Stimulated activated naive CD8-positive, alpha-beta T cell treated with anti-CD3 and anti-CD28 coated beads, Interleukin-15, Interleukin-2, amounts not matched to agents 100 ng/mL and 50 ng/mL, for 24 hours (primary cell): ENCODE results near the gene MYO6.
"Not testable (repeated sequence)": the region's sequence is repeated elsewhere in the genome, so short reads cannot be mapped to it uniquely, and the experiment has no call there.

Experiments used
- H3K27ac Mint-ChIP-seq: one replicate; pipeline ENCODE4 v1.8.0; 2021; ENCODE audit warnings: mild to moderate bottlenecking, mixed read lengths
- H3K27me3 Mint-ChIP-seq: one replicate; pipeline ENCODE4 v1.8.0; 2021; ENCODE audit warnings: mixed read lengths
- H3K36me3 Mint-ChIP-seq: one replicate; pipeline ENCODE4 v1.8.0; 2021; ENCODE audit warnings: low read depth, mixed read lengths
- H3K4me1 Mint-ChIP-seq: one replicate; pipeline ENCODE4 v1.8.0; 2021; ENCODE audit warnings: low read depth, mixed read lengths
- H3K4me3 Mint-ChIP-seq: one replicate; pipeline ENCODE4 v1.8.0; 2021; ENCODE audit warnings: mild to moderate bottlenecking, mixed read lengths
- H3K9me3 Mint-ChIP-seq: one replicate; pipeline ENCODE4 v1.8.0; 2021; ENCODE audit warnings: mixed read lengths

MYO6 gene

GRCh38 chr6:75870389-75870788 is 121.3 kb downstream of the MYO6 start:
- no peaks in the 10 kb centered on the region for H3K4me1 Mint-ChIP-seq
- no peaks in the 10 kb centered on the region for H3K36me3 Mint-ChIP-seq
- no peak overlapping the region for H3K4me3 Mint-ChIP-seq
- H3K27me3 Mint-ChIP-seq: no peaks in the 10 kb centered on the region
- H3K27ac Mint-ChIP-seq: no peak overlapping the region
- no peaks in the 10 kb centered on the region for H3K9me3 Mint-ChIP-seq

- no peak overlapping the region for H3K27ac Mint-ChIP-seq
- no peak overlapping the region for H3K4me3 Mint-ChIP-seq
- H3K4me1 Mint-ChIP-seq: no peaks in the 10 kb centered on the region
- H3K36me3 Mint-ChIP-seq: no peaks in the 10 kb centered on the region
- H3K9me3 Mint-ChIP-seq: no peaks in the 10 kb centered on the region
- H3K27me3 Mint-ChIP-seq: no peaks in the 10 kb centered on the region
Measured at GRCh38 chr6:75874224-75874623, 125.2 kb downstream of the MYO6 start.

- H3K4me3 Mint-ChIP-seq: no peak overlapping the region
- no peaks in the 10 kb centered on the region for H3K27me3 Mint-ChIP-seq
- no peaks in the 10 kb centered on the region for H3K9me3 Mint-ChIP-seq
- no peaks in the 10 kb centered on the region for H3K36me3 Mint-ChIP-seq
- no peaks in the 10 kb centered on the region for H3K4me1 Mint-ChIP-seq
- no peak overlapping the region for H3K27ac Mint-ChIP-seq
Measured at GRCh38 chr6:75876152-75876551, 127.1 kb downstream of the MYO6 start.

- Mint-ChIP-seq H3K9me3 (no peaks in the 10 kb centered on the region), H3K27me3 (no peaks in the 10 kb centered on the region), H3K4me3 (no peak overlapping the region), H3K36me3 (no peaks in the 10 kb centered on the region), H3K4me1 (no peaks in the 10 kb centered on the region), H3K27ac (no peak overlapping the region)
Measured at GRCh38 chr6:75880305-75880704, 131.3 kb downstream of the MYO6 start.

GRCh38 chr6:75882734-75883133 is 133.7 kb downstream of the MYO6 start:
- Mint-ChIP-seq H3K27ac (no peak overlapping the region), H3K4me3 (no peak overlapping the region), H3K36me3 (no peaks in the 10 kb centered on the region), H3K9me3 (no peaks in the 10 kb centered on the region), H3K4me1 (no peaks in the 10 kb centered on the region), H3K27me3 (no peaks in the 10 kb centered on the region)

- Mint-ChIP-seq H3K36me3 (no peaks in the 10 kb centered on the region), H3K9me3 (no peaks in the 10 kb centered on the region), H3K4me1 (no peaks in the 10 kb centered on the region), H3K27me3 (no peaks in the 10 kb centered on the region), H3K4me3 (no peak overlapping the region), H3K27ac (no peak overlapping the region)
Measured at GRCh38 chr6:75884822-75885221, 135.8 kb downstream of the MYO6 start.

- H3K4me3 Mint-ChIP-seq: no peak overlapping the region
- H3K27me3 Mint-ChIP-seq: no peaks in the 10 kb centered on the region
- H3K36me3 Mint-ChIP-seq: no peaks in the 10 kb centered on the region
- H3K27ac Mint-ChIP-seq: no peak overlapping the region
- H3K4me1 Mint-ChIP-seq: no peaks in the 10 kb centered on the region
- H3K9me3 Mint-ChIP-seq: no peaks in the 10 kb centered on the region
Measured at GRCh38 chr6:75892384-75892783, 143.3 kb downstream of the MYO6 start.

- no peak overlapping the region for H3K27ac Mint-ChIP-seq
- H3K4me3 Mint-ChIP-seq: no peak overlapping the region
- no peaks in the 10 kb centered on the region for H3K9me3 Mint-ChIP-seq
- H3K27me3 Mint-ChIP-seq: no peaks in the 10 kb centered on the region
- H3K36me3 Mint-ChIP-seq: no peaks in the 10 kb centered on the region
- no peaks in the 10 kb centered on the region for H3K4me1 Mint-ChIP-seq
Measured at GRCh38 chr6:75893058-75893775, 144.2 kb downstream of the MYO6 start.

- Mint-ChIP-seq H3K4me1 (no peaks in the 10 kb centered on the region), H3K9me3 (no peaks in the 10 kb centered on the region), H3K27ac (no peak overlapping the region), H3K4me3 (no peak overlapping the region), H3K36me3 (no peaks in the 10 kb centered on the region), H3K27me3 (no peaks in the 10 kb centered on the region)
Measured at GRCh38 chr6:75893776-75894152, 144.7 kb downstream of the MYO6 start.

GRCh38 chr6:75896526-75896925 is 147.5 kb downstream of the MYO6 start:
- no peak overlapping the region for H3K27ac Mint-ChIP-seq
- H3K4me1 Mint-ChIP-seq: no peaks in the 10 kb centered on the region
- no peak overlapping the region for H3K4me3 Mint-ChIP-seq
- no peaks in the 10 kb centered on the region for H3K27me3 Mint-ChIP-seq
- H3K9me3 Mint-ChIP-seq: no peaks in the 10 kb centered on the region
- H3K36me3 Mint-ChIP-seq: no peaks in the 10 kb centered on the region

- not testable (repeated sequence) for H3K27me3 Mint-ChIP-seq, H3K9me3 Mint-ChIP-seq, H3K36me3 Mint-ChIP-seq, H3K27ac Mint-ChIP-seq, H3K4me1 Mint-ChIP-seq, H3K4me3 Mint-ChIP-seq
Measured at GRCh38 chr6:75900216-75900615, 151.2 kb downstream of the MYO6 start.

- H3K36me3 Mint-ChIP-seq, H3K27ac Mint-ChIP-seq, H3K27me3 Mint-ChIP-seq, H3K4me3 Mint-ChIP-seq, H3K4me1 Mint-ChIP-seq, H3K9me3 Mint-ChIP-seq: not testable (repeated sequence)
Measured at GRCh38 chr6:75905129-75905528, 156.1 kb downstream of the MYO6 start.

- no peaks in the 10 kb centered on the region for H3K4me1 Mint-ChIP-seq
- no peaks in the 10 kb centered on the region for H3K9me3 Mint-ChIP-seq
- no peak overlapping the region for H3K27ac Mint-ChIP-seq
- H3K36me3 Mint-ChIP-seq: no peaks in the 10 kb centered on the region
- no peak overlapping the region for H3K4me3 Mint-ChIP-seq
- peaks cover 3% of the 10 kb centered on the region for H3K27me3 Mint-ChIP-seq
Measured at GRCh38 chr6:75906871-75907270, 157.8 kb downstream of the MYO6 start.

- H3K4me3 Mint-ChIP-seq: no peak overlapping the region
- H3K9me3 Mint-ChIP-seq: no peaks in the 10 kb centered on the region
- H3K27ac Mint-ChIP-seq: no peak overlapping the region
- no peaks in the 10 kb centered on the region for H3K36me3 Mint-ChIP-seq
- H3K27me3 Mint-ChIP-seq: peaks cover 3% of the 10 kb centered on the region
- no peaks in the 10 kb centered on the region for H3K4me1 Mint-ChIP-seq
Measured at GRCh38 chr6:75907444-75907843, 158.4 kb downstream of the MYO6 start.

- no peak overlapping the region for H3K4me3 Mint-ChIP-seq
- H3K27me3 Mint-ChIP-seq: peaks cover 10% of the 10 kb centered on the region
- no peaks in the 10 kb centered on the region for H3K9me3 Mint-ChIP-seq
- H3K36me3 Mint-ChIP-seq: no peaks in the 10 kb centered on the region
- H3K4me1 Mint-ChIP-seq: no peaks in the 10 kb centered on the region
- H3K27ac Mint-ChIP-seq: no peak overlapping the region
Measured at GRCh38 chr6:75913040-75913439, 164.0 kb downstream of the MYO6 start.

- no peaks in the 10 kb centered on the region for H3K4me1 Mint-ChIP-seq
- H3K36me3 Mint-ChIP-seq: no peaks in the 10 kb centered on the region
- H3K4me3 Mint-ChIP-seq: no peak overlapping the region
- H3K27me3 Mint-ChIP-seq: no peaks in the 10 kb centered on the region
- H3K9me3 Mint-ChIP-seq: no peaks in the 10 kb centered on the region
- no peak overlapping the region for H3K27ac Mint-ChIP-seq
Measured at GRCh38 chr6:75922226-75922625, 173.2 kb downstream of the MYO6 start.
